Uterus (tissue), 2 donors: ENCODE measurements around the gene CRYBA2.

ENCODE experiments used
- CTCF ChIP-seq, 4 experiments: fragments of 200-600 bp in 2 of 4; fragments of 450-650 bp in 2 of 4; sonication (generic) in 2 of 4; IDR thresholded peaks; one replicate each; pipeline ENCODE4 v1.5.1; 2016 to 2019; ENCODE audit warnings: antibody characterized with exemption in 4 of 4, mild to moderate bottlenecking in 2 of 4, moderate library complexity in 1 of 4
- POLR2A ChIP-seq, 2 donors: fragments of 450-650 bp; IDR thresholded peaks; one replicate each; pipeline ENCODE4 v1.6.1; 2016; ENCODE audit warnings: antibody characterized with exemption in 2 of 2, mild to moderate bottlenecking in 1 of 2, moderate library complexity in 1 of 2

- TF ChIP-seq CTCF (IDR thresholded peaks at IDR 0.05) (no peak), POLR2A (IDR thresholded peaks at IDR 0.05) (no peak)
Observed at GRCh38 chr2:219001100-219001576, 7.9 kb upstream of the CRYBA2 start.
